C4-2B (cell line): ENCODE results near the gene GCLC.

ENCODE experiments used
- H3K27ac ChIP-seq: fragments of 450-650 bp; 2 replicates; pipeline ENCODE4 v1.5.1; 2017
- ZFX ChIP-seq: fragments of 450-650 bp; IDR thresholded peaks from 2 replicates; pipeline ENCODE4 v1.6.1; 2017
- TF ChIP-seq, protein P1 (sequence below): fragments of 450-650 bp; conservative IDR thresholded peaks from 2 replicates; pipeline ENCODE4 v1.5.1; 2017; ENCODE audit warnings: mild to moderate bottlenecking

Gene GCLC

GRCh38 chr6:53585208-53585900 is 40.5 kb upstream of the GCLC start:
- no peak for TF ChIP-seq ZFX
- no peak overlapping the region for H3K27ac ChIP-seq

- no peak overlapping the region for H3K27ac ChIP-seq
- no peak for TF ChIP-seq ZFX
- TF ChIP-seq, protein P1, sequence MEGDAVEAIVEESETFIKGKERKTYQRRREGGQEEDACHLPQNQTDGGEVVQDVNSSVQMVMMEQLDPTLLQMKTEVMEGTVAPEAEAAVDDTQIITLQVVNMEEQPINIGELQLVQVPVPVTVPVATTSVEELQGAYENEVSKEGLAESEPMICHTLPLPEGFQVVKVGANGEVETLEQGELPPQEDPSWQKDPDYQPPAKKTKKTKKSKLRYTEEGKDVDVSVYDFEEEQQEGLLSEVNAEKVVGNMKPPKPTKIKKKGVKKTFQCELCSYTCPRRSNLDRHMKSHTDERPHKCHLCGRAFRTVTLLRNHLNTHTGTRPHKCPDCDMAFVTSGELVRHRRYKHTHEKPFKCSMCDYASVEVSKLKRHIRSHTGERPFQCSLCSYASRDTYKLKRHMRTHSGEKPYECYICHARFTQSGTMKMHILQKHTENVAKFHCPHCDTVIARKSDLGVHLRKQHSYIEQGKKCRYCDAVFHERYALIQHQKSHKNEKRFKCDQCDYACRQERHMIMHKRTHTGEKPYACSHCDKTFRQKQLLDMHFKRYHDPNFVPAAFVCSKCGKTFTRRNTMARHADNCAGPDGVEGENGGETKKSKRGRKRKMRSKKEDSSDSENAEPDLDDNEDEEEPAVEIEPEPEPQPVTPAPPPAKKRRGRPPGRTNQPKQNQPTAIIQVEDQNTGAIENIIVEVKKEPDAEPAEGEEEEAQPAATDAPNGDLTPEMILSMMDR: no peak
Measured at GRCh38 chr6:53584726-53585125, 39.8 kb upstream of the GCLC start.

- no peak overlapping the region for H3K27ac ChIP-seq
- TF ChIP-seq, protein P1: no peak
- TF ChIP-seq ZFX: no peak
Measured at GRCh38 chr6:53583451-53583850, 38.5 kb upstream of the GCLC start.

GRCh38 chr6:53582963-53583362 is 38.1 kb upstream of the GCLC start:
- no peak for TF ChIP-seq ZFX
- TF ChIP-seq, protein P1: no peak
- no peak overlapping the region for H3K27ac ChIP-seq

DNA sequence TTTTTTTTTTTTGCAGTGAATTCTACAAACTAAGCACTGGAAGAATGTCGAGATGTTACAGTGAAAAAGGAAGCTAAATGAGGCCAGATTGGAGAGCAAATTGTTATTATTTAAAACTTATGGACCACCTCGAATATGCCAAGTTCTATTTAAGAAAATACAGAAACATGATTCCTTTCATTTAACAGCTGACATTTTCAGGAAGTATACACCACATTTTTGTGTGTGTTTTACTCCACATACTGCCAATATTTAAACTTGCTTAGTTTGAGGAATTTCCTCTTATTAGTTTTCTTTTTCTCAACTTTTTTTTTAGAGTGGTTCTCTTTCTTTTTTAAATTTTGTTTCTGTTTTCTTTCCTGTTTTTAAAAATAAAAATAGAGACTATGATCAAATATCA is 37.0 kb upstream of the GCLC start:
- no peak overlapping the region for H3K27ac ChIP-seq
- TF ChIP-seq, protein P1: no peak
- TF ChIP-seq ZFX: no peak

- H3K27ac ChIP-seq: no peak overlapping the region
- no peak for TF ChIP-seq ZFX
- TF ChIP-seq, protein P1: no peak
Measured at GRCh38 chr6:53581173-53581773, 36.4 kb upstream of the GCLC start.

DNA sequence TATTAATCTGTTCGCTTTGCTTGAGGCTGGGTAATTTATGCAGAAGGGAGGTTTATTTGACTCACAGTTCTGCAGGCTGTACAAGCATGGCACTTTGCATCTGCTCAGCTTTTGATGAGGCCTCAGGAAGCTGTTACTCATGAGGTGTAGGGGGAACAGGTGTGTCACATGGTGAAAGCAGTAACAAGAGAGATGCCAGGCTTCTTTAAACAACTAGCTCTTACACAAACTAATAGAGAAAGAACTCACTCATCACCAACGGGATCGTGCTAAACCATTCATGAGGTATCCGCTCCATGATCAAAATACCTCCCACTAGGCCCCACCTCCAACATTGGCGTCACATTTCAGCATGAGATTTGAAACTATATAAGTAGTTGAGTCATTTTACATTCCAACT is 34.4 kb upstream of the GCLC start:
- H3K27ac ChIP-seq: no peak overlapping the region
- TF ChIP-seq, protein P1: no peak
- TF ChIP-seq ZFX: no peak

DNA sequence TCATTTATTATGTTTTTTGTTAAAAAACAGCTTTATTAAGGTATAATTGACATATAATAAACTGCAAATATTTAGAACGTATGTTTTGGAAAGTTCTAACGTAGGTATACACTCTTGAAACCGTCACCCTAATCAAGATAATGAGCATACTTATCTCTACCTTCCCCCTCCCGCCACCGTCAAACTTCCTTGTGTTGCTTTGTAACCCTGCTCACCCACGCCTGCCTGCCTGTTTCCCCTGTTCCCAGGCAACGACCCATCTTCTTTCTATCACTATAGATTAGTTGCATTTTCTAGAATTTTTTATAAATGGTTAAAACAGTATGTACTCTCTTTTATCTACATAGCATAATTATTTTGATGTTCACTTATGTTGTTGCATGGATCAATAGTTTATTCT is 33.5 kb upstream of the GCLC start:
- no peak overlapping the region for H3K27ac ChIP-seq
- TF ChIP-seq ZFX: no peak
- TF ChIP-seq, protein P1: no peak
